ENCODE results near the gene NFATC2.

Gene NFATC2

DNA sequence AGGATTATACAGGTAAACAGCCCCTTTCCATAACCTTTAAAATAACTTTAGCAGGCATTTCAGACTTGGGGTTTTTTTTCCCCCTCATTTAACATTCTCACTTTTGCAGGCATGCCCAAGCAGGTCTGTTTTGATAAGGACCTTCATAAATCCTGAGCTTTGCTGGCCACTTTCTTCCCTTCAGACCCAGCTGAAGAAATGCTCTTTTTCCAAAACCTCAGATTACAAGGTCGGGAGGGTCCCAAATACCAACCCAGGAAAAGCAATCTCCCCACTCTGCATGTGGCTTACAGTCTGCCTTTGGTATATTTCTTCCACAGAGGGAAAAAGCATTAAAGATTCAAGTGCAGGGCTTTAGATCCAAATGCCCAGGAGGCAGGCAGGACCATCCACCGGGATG, 6.8 kb downstream of the NFATC2 start:
- Histone ChIP-seq H3K9me3 (peaks cover 0 to 9% (median 3%) of the 10 kb centered on the region in 3 donors), H3K4me3 (no peak overlapping the region), H3K4me1 (peaks cover 0 to 19% (median 14%) of the 10 kb centered on the region in 4 donors), H3K27ac (no peak overlapping the region), H3K27me3 (no peaks in the 10 kb centered on the region), H3K36me3 (peaks cover 0 to 6% (median 0%) of the 10 kb centered on the region in 3 donors)
- intact Hi-C loops (cut with DNase I; ENCODE audit: low total_unique reads), result no loop called here
- TF ChIP-seq, protein P1, sequence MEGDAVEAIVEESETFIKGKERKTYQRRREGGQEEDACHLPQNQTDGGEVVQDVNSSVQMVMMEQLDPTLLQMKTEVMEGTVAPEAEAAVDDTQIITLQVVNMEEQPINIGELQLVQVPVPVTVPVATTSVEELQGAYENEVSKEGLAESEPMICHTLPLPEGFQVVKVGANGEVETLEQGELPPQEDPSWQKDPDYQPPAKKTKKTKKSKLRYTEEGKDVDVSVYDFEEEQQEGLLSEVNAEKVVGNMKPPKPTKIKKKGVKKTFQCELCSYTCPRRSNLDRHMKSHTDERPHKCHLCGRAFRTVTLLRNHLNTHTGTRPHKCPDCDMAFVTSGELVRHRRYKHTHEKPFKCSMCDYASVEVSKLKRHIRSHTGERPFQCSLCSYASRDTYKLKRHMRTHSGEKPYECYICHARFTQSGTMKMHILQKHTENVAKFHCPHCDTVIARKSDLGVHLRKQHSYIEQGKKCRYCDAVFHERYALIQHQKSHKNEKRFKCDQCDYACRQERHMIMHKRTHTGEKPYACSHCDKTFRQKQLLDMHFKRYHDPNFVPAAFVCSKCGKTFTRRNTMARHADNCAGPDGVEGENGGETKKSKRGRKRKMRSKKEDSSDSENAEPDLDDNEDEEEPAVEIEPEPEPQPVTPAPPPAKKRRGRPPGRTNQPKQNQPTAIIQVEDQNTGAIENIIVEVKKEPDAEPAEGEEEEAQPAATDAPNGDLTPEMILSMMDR (IDR thresholded peaks at IDR 0.05), result no peak
- peak in 1 of 2 donors; percentile 1 for DNase-seq

GRCh38 chr20:51535075-51535386, 7.5 kb downstream of the NFATC2 start:
- H3K27me3 ChIP-seq, result no peaks in the 10 kb centered on the region
- H3K4me3 ChIP-seq, result no peak overlapping the region
- peaks cover 0 to 6% (median 0%) of the 10 kb centered on the region in 3 donors for H3K36me3 ChIP-seq
- no peak overlapping the region for H3K27ac ChIP-seq
- intact Hi-C loops (cut with DNase I; ENCODE audit: low total_unique reads), result no loop called here
- DNase-seq, result peak in 1 of 2 donors; percentile 38
- TF ChIP-seq, protein P1 (IDR thresholded peaks at IDR 0.05), result no peak
- H3K4me1 ChIP-seq, result peaks cover 0 to 18% (median 14%) of the 10 kb centered on the region in 4 donors
- H3K9me3 ChIP-seq, result peaks cover 0 to 9% (median 3%) of the 10 kb centered on the region in 3 donors

GRCh38 chr20:51533291-51534172, 9.0 kb downstream of the NFATC2 start:
- Histone ChIP-seq H3K4me1 (peaks cover 0 to 32% (median 17%) of the 10 kb centered on the region in 4 donors), H3K9me3 (peaks cover 0 to 9% (median 3%) of the 10 kb centered on the region in 3 donors), H3K36me3 (peaks cover 0 to 6% (median 0%) of the 10 kb centered on the region in 3 donors), H3K27me3 (no peaks in the 10 kb centered on the region), H3K27ac (peak overlapping the region; percentile 55 to 70), H3K4me3 (no peak overlapping the region)
- TF ChIP-seq, protein P1 (IDR thresholded peaks at IDR 0.05), result no peak
- no peak for DNase-seq
- intact Hi-C loops (cut with DNase I; ENCODE audit: low total_unique reads), result no loop called here

GRCh38 chr20:51532577-51533191, 9.8 kb downstream of the NFATC2 start:
- Histone ChIP-seq H3K9me3 (peaks cover 0 to 3% (median 2%) of the 10 kb centered on the region in 3 donors), H3K4me3 (no peak overlapping the region), H3K27me3 (no peaks in the 10 kb centered on the region), H3K36me3 (peaks cover 0 to 4% (median 0%) of the 10 kb centered on the region in 3 donors), H3K4me1 (peaks cover 0 to 34% (median 17%) of the 10 kb centered on the region in 4 donors), H3K27ac (peak overlapping the region; percentile 55 to 70)
- TF ChIP-seq, protein P1 (IDR thresholded peaks at IDR 0.05), result no peak
- peak; percentile 82 to 87 for DNase-seq
- intact Hi-C loops (cut with DNase I; ENCODE audit: low total_unique reads), result no loop called here

GRCh38 chr20:51531712-51532456, 10.6 kb downstream of the NFATC2 start:
- Histone ChIP-seq H3K4me3 (no peak overlapping the region), H3K36me3 (no peaks in the 10 kb centered on the region), H3K27me3 (no peaks in the 10 kb centered on the region), H3K27ac (peak overlapping the region; percentile 55 to 70), H3K4me1 (peaks cover 0 to 34% (median 17%) of the 10 kb centered on the region in 4 donors), H3K9me3 (no peaks in the 10 kb centered on the region)
- TF ChIP-seq, protein P1 (IDR thresholded peaks at IDR 0.05), result no peak
- no peak for DNase-seq
- intact Hi-C loops (cut with DNase I; ENCODE audit: low total_unique reads), result no loop called here
